Measurements from ENCODE around the gene MIPOL1. TPM values are rescaled to one million over a fixed set of nuclear protein-coding genes. Genes with fewer than 3 reads are reported as not detected.

MIPOL1 gene
- total and polyA plus RNA-seq, 2 of the 13 experiments (the other 11 are each of a cell fraction or from before 2014, with no cell fraction given) = 8.6 to 34.2 TPM

- TF ChIP-seq ISX (CRISPR knock-in tag; conservative IDR thresholded peaks at IDR 0.05) (0 out of 2 replicates have a peak, but pooled peaks have one; percentile 40), TFDP1 (CRISPR knock-in tag; IDR thresholded peaks at IDR 0.05; ENCODE audit: borderline replicate concordance) (no peak), SP5 (CRISPR knock-in tag; IDR thresholded peaks at IDR 0.05; ENCODE audit: borderline replicate concordance, low read depth) (no peak), CREBL2 (CRISPR knock-in tag; IDR thresholded peaks at IDR 0.05; ENCODE audit: borderline replicate concordance) (no peak), PHF20 (CRISPR knock-in tag; IDR thresholded peaks at IDR 0.05) (no peak), ZBTB42 (CRISPR knock-in tag; IDR thresholded peaks at IDR 0.05) (0 out of 2 replicates have a peak, but pooled peaks have one; percentile 21), ZNF788 (CRISPR knock-in tag; IDR thresholded peaks at IDR 0.05; ENCODE audit: borderline replicate concordance) (no peak), KDM3A (CRISPR knock-in tag; IDR thresholded peaks at IDR 0.05; ENCODE audit: low read depth) (no peak), ZNF549 (CRISPR knock-in tag; IDR thresholded peaks at IDR 0.05) (0 out of 2 replicates have a peak, but pooled peaks have one; percentile 57), ZBTB21 (CRISPR knock-in tag; IDR thresholded peaks at IDR 0.05) (no peak), IKZF4 (CRISPR knock-in tag; IDR thresholded peaks at IDR 0.05; ENCODE audit: borderline replicate concordance, low read depth, not compliant biosample characterization) (peak; percentile 22), RBFOX2 (IDR thresholded peaks at IDR 0.05; ENCODE audit: low read depth, low read length) (peak; percentile 38; the same call in 1 of the 2 replicates), ZMYM3 (CRISPR knock-in tag; IDR thresholded peaks at IDR 0.05) (no peak), ZNF276 (CRISPR knock-in tag; IDR thresholded peaks at IDR 0.05; ENCODE audit: low read depth) (no peak), ZNF558 (CRISPR knock-in tag; IDR thresholded peaks at IDR 0.05; ENCODE audit: borderline replicate concordance) (no peak), ZNF343 (CRISPR knock-in tag; IDR thresholded peaks at IDR 0.05) (0 out of 2 replicates have a peak, but pooled peaks have one; percentile 47), HNRNPK (IDR thresholded peaks at IDR 0.05; ENCODE audit: low read depth, low read length, poor library complexity, severe bottlenecking) (peak; percentile 39)
These were observed 268.4 kb downstream of the MIPOL1 start (continued) for GRCh38 chr14:37466003-37466622.
